Measurements from ENCODE around the gene TANC1. TPM values are rescaled to one million over a fixed set of nuclear protein-coding genes. Genes with fewer than 3 reads are reported as not detected.

The TANC1 gene
- polyA plus RNA-seq, 1 donor, result 22.6 TPM

DNA sequence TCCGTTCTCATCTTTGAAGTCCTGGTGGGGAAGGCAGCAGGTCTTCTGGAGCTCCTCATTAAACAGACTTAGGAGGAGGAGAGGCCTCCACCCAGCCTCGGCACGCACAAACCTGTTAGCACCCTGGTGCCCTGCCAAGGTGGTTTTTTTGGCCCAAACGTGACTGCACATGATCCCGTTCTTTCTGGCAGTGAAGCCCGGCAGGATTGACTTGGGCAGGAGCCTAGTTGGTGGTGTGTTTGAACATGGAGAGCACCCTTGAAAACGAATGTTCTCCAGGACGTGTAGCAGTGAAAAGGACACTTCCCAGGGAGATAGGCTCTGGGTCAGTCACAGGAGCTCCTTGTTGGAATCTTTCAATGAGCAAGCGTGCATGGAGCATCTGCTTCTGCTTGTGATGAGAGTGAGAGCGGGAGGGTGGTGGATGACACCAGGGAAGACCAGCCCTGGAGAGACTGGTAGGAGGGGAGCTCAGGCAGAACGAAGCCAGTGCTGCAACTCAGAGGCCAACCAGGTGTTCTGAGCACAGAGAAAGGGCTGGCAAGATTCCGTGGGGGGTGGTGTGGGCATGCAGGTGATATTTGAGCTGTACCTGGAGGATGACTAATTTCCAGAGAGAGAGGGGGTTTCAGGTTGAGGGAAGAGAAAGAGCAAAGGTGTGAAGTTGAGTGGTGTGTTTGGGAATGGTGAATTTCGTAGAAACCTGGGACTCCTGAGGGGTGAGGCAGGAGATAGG lies 73.8 kb downstream of the TANC1 start:
- Histone ChIP-seq H3K36me3 (ENCODE audit: control insufficient read depth, insufficient read depth, low read length) (peaks cover 8% of the 10 kb centered on the region), H3K27me3 (ENCODE audit: control insufficient read depth, insufficient read depth, low read length) (no peaks in the 10 kb centered on the region), H3K4me3 (ENCODE audit: low read length) (no peak overlapping the region), H3K9me3 (ENCODE audit: control insufficient read depth, low read depth, low read length) (peaks cover 5% of the 10 kb centered on the region), H3K4me1 (ENCODE audit: control insufficient read depth, insufficient read depth, low read length) (no peaks in the 10 kb centered on the region), H3K27ac (ENCODE audit: low read length) (no peak overlapping the region)
- WGBS (ENCODE audit: insufficient coverage, low lambda C conversion rate), result 80% methylated on average over 1 of the region's 13 CpGs
- no peak for DNase-seq

DNA sequence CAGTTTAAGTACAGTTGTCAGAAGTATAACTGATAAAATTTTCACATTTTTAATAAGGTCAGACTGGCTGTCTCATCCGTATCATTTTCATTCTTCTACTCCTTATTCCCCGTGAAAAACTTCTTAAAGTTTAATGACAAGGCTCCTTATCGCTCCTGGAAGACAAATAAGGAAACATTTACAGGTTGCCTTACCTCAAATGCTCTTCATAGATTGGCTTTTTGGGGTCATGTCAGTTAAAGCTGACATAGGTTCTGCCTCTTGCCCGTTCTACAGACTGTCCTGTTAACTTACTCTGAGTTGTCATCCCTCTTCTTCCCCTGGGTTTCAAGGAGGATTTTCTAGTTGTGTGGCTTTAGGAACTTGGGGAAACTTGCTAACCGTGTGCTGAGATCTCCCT lies 75.3 kb downstream of the TANC1 start:
- H3K4me1 ChIP-seq (ENCODE audit: control insufficient read depth, insufficient read depth, low read length), result no peaks in the 10 kb centered on the region
- no peak overlapping the region for H3K4me3 ChIP-seq (ENCODE audit: low read length)
- peaks cover 8% of the 10 kb centered on the region for H3K36me3 ChIP-seq (ENCODE audit: control insufficient read depth, insufficient read depth, low read length)
- 82% methylated on average over 3 of the region's 5 CpGs for WGBS (ENCODE audit: insufficient coverage, low lambda C conversion rate)
- H3K27me3 ChIP-seq (ENCODE audit: control insufficient read depth, insufficient read depth, low read length), result no peaks in the 10 kb centered on the region
- no peak overlapping the region for H3K27ac ChIP-seq (ENCODE audit: low read length)
- peaks cover 5% of the 10 kb centered on the region for H3K9me3 ChIP-seq (ENCODE audit: control insufficient read depth, low read depth, low read length)
- no peak for DNase-seq

GRCh38 chr2:159044804-159045286 lies 76.4 kb downstream of the TANC1 start:
- WGBS (ENCODE audit: insufficient coverage, low lambda C conversion rate), result no CpG with 5 or more reads among the region's 4 CpGs
- peaks cover 8% of the 10 kb centered on the region for H3K36me3 ChIP-seq (ENCODE audit: control insufficient read depth, insufficient read depth, low read length)
- DNase-seq, result no peak

DNA sequence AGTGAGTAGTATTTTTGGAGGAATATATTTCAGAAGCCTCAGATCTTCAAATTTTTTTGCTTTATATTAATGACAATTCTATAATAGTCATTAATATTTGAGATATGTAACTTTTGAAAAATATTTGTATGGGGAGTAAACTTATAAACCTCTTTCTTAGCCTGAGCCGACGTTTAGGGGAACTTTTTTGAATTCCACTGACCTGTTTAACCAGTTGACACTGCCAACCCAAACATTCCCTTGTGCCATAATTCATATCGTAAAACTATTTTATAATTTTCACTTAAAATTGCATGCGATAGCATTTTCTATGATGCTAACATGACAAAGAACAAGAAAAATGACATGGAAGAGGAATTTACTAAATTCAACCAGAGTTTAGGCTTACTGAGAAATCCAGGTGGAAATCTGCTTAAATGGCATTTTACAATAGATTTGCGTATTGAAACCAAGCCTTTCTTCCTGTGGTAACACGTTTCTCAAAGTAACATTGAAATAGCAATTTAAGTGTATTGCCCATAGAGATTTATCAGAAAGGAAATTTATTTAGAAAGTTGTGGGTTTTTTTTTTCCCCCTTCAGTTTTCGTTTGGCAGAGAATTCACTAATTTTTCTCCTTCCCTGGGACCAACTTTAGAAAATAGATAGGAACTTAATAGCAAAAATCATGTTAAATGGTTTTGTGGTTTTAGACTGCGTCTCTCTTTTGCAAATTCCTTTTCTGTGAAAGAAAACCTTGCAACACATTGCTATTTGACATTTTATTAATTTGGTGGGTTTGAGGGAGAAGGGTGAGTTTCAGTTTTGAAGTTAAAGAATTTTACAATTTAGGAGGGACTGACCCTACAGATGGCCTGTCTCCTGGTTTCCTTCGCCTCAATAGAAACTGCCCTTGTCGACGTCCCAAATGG lies 77.4 kb downstream of the TANC1 start:
- Histone ChIP-seq H3K9me3 (ENCODE audit: control insufficient read depth, low read depth, low read length) (peaks cover 5% of the 10 kb centered on the region), H3K36me3 (ENCODE audit: control insufficient read depth, insufficient read depth, low read length) (peaks cover 8% of the 10 kb centered on the region), H3K4me1 (ENCODE audit: control insufficient read depth, insufficient read depth, low read length) (no peaks in the 10 kb centered on the region), H3K27ac (ENCODE audit: low read length) (no peak overlapping the region), H3K27me3 (ENCODE audit: control insufficient read depth, insufficient read depth, low read length) (no peaks in the 10 kb centered on the region), H3K4me3 (ENCODE audit: low read length) (no peak overlapping the region)
- DNase-seq, result no peak
- WGBS (ENCODE audit: insufficient coverage, low lambda C conversion rate), result 83% methylated on average over 5 of the region's 11 CpGs

More at GRCh38 chr2:159044804-159045286, 76.4 kb downstream of the TANC1 start:
- Histone ChIP-seq H3K9me3 (ENCODE audit: control insufficient read depth, low read depth, low read length) (peaks cover 5% of the 10 kb centered on the region), H3K4me3 (ENCODE audit: low read length) (no peak overlapping the region), H3K4me1 (ENCODE audit: control insufficient read depth, insufficient read depth, low read length) (no peaks in the 10 kb centered on the region), H3K27ac (ENCODE audit: low read length) (no peak overlapping the region), H3K27me3 (ENCODE audit: control insufficient read depth, insufficient read depth, low read length) (no peaks in the 10 kb centered on the region)

- no CpG with 5 or more reads among the region's 1 CpG for WGBS (ENCODE audit: insufficient coverage, low lambda C conversion rate)
- no peak overlapping the region for H3K4me3 ChIP-seq (ENCODE audit: low read length)
- H3K9me3 ChIP-seq (ENCODE audit: control insufficient read depth, low read depth, low read length), result no peaks in the 10 kb centered on the region
- no peak for DNase-seq
- H3K4me1 ChIP-seq (ENCODE audit: control insufficient read depth, insufficient read depth, low read length), result no peaks in the 10 kb centered on the region
- no peak overlapping the region for H3K27ac ChIP-seq (ENCODE audit: low read length)
- H3K27me3 ChIP-seq (ENCODE audit: control insufficient read depth, insufficient read depth, low read length), result no peaks in the 10 kb centered on the region
- peaks cover 4% of the 10 kb centered on the region for H3K36me3 ChIP-seq (ENCODE audit: control insufficient read depth, insufficient read depth, low read length)
Observed at GRCh38 chr2:159046966-159047365, 78.5 kb downstream of the TANC1 start.

- no peaks in the 10 kb centered on the region for H3K36me3 ChIP-seq (ENCODE audit: control insufficient read depth, insufficient read depth, low read length)
- H3K27me3 ChIP-seq (ENCODE audit: control insufficient read depth, insufficient read depth, low read length), result no peaks in the 10 kb centered on the region
- H3K4me1 ChIP-seq (ENCODE audit: control insufficient read depth, insufficient read depth, low read length), result no peaks in the 10 kb centered on the region
- 100% methylated on average over 1 of the region's 1 CpG for WGBS (ENCODE audit: insufficient coverage, low lambda C conversion rate)
- no peaks in the 10 kb centered on the region for H3K9me3 ChIP-seq (ENCODE audit: control insufficient read depth, low read depth, low read length)
- no peak for DNase-seq
- H3K4me3 ChIP-seq (ENCODE audit: low read length), result no peak overlapping the region
- H3K27ac ChIP-seq (ENCODE audit: low read length), result no peak overlapping the region
Observed at GRCh38 chr2:159050426-159050825, 82.0 kb downstream of the TANC1 start.

DNA sequence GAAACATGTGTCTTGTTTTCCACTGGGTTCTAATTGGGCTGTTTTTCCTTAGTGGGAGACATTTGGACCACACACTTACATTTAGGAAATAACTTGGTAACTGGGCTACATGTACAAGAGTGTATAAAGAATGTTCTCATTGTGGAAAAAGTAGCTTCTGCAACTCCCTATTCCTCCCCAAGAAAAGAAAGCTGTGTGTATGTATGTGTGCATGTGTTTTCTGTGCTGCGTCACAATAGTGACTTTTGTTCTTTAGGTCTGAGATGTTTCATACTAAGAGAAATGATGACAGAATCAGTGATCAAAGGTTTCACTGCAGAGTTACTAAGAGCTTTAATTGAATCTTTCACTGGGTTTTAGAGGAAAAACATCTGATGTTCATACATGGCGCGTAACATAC lies 82.7 kb downstream of the TANC1 start:
- Histone ChIP-seq H3K27me3 (ENCODE audit: control insufficient read depth, insufficient read depth, low read length) (no peaks in the 10 kb centered on the region), H3K9me3 (ENCODE audit: control insufficient read depth, low read depth, low read length) (no peaks in the 10 kb centered on the region), H3K36me3 (ENCODE audit: control insufficient read depth, insufficient read depth, low read length) (no peaks in the 10 kb centered on the region), H3K4me3 (ENCODE audit: low read length) (no peak overlapping the region), H3K4me1 (ENCODE audit: control insufficient read depth, insufficient read depth, low read length) (no peaks in the 10 kb centered on the region), H3K27ac (ENCODE audit: low read length) (no peak overlapping the region)
- no peak for DNase-seq
- no CpG with 5 or more reads among the region's 3 CpGs for WGBS (ENCODE audit: insufficient coverage, low lambda C conversion rate)

DNA sequence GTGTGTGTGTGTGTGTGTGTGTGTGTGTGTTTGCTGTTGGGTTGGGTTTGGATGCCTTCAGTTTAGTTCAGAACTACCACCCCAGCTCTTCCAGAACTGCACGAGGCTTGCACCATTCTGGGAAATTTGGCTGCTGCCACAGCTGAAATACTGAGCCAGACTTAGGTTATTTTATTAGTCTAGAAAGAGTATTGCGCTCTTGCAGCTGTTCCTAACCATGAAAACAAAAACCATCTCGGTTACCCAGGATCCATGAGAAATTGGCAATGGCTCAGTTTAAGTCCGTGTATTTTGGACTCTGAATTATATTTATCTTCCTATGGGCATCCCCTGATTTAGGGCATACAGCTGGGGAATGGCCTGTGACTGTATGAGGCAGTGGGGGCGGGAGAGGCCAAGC lies 83.2 kb downstream of the TANC1 start:
- H3K36me3 ChIP-seq (ENCODE audit: control insufficient read depth, insufficient read depth, low read length), result no peaks in the 10 kb centered on the region
- H3K27ac ChIP-seq (ENCODE audit: low read length), result no peak overlapping the region
- no CpG with 5 or more reads among the region's 5 CpGs for WGBS (ENCODE audit: insufficient coverage, low lambda C conversion rate)
- no peaks in the 10 kb centered on the region for H3K9me3 ChIP-seq (ENCODE audit: control insufficient read depth, low read depth, low read length)
- no peak for DNase-seq
- no peaks in the 10 kb centered on the region for H3K27me3 ChIP-seq (ENCODE audit: control insufficient read depth, insufficient read depth, low read length)
- no peaks in the 10 kb centered on the region for H3K4me1 ChIP-seq (ENCODE audit: control insufficient read depth, insufficient read depth, low read length)
- H3K4me3 ChIP-seq (ENCODE audit: low read length), result no peak overlapping the region

GRCh38 chr2:159052157-159052601 lies 83.7 kb downstream of the TANC1 start:
- 100% methylated on average over 1 of the region's 5 CpGs for WGBS (ENCODE audit: insufficient coverage, low lambda C conversion rate)
- no peaks in the 10 kb centered on the region for H3K9me3 ChIP-seq (ENCODE audit: control insufficient read depth, low read depth, low read length)
- no peaks in the 10 kb centered on the region for H3K36me3 ChIP-seq (ENCODE audit: control insufficient read depth, insufficient read depth, low read length)
- no peak overlapping the region for H3K27ac ChIP-seq (ENCODE audit: low read length)
- no peak overlapping the region for H3K4me3 ChIP-seq (ENCODE audit: low read length)
- peak; percentile 28 to 44 for DNase-seq
- H3K27me3 ChIP-seq (ENCODE audit: control insufficient read depth, insufficient read depth, low read length), result no peaks in the 10 kb centered on the region
- no peaks in the 10 kb centered on the region for H3K4me1 ChIP-seq (ENCODE audit: control insufficient read depth, insufficient read depth, low read length)

GRCh38 chr2:159053161-159054031 lies 85.0 kb downstream of the TANC1 start:
- Histone ChIP-seq H3K9me3 (ENCODE audit: control insufficient read depth, low read depth, low read length) (no peaks in the 10 kb centered on the region), H3K27me3 (ENCODE audit: control insufficient read depth, insufficient read depth, low read length) (no peaks in the 10 kb centered on the region), H3K4me3 (ENCODE audit: low read length) (no peak overlapping the region), H3K36me3 (ENCODE audit: control insufficient read depth, insufficient read depth, low read length) (no peaks in the 10 kb centered on the region), H3K4me1 (ENCODE audit: control insufficient read depth, insufficient read depth, low read length) (no peaks in the 10 kb centered on the region), H3K27ac (ENCODE audit: low read length) (peak overlapping the region; percentile 7)
- peak; percentile 35 to 37 for DNase-seq
- no CpG with 5 or more reads among the region's 3 CpGs for WGBS (ENCODE audit: insufficient coverage, low lambda C conversion rate)
